Measurements from ENCODE around the gene KLHDC1.

Gene KLHDC1

GRCh38 chr14:49769581-49770211 is 76.8 kb downstream of the KLHDC1 start (continued):
- no peak for TF ChIP-seq ZBTB7A (tag by site-specific recombination; IDR thresholded peaks at IDR 0.05; ENCODE audit: low read depth)
- no peak for TF ChIP-seq WT1 (tag by site-specific recombination; IDR thresholded peaks at IDR 0.05)
- no peak for TF ChIP-seq ZNF2 (tag by site-specific recombination; IDR thresholded peaks at IDR 0.05)

- Histone ChIP-seq H3K9me3 (ENCODE audit: control insufficient read depth, insufficient read depth, low read depth, low read length) (no peaks in the 10 kb centered on the region), H3K36me3 (ENCODE audit: control insufficient read depth in 2 of 2, insufficient read depth in 1 of 2, low read length in 2 of 2) (peaks cover 21% of the 10 kb centered on the region in 2 experiments), H3K27ac (ENCODE audit: extremely low read depth, low read depth, low read length) (peak overlapping the region; percentile 55), H3K4me1 (ENCODE audit: control insufficient read depth, insufficient read depth, low read length) (peaks cover 18% of the 10 kb centered on the region), H3K4me3 (ENCODE audit: low read depth, low read length) (peak overlapping the region; percentile 3)
- POLR2A ChIA-PET: interaction anchor here (0.5 to 3.9 kb wide), 3 partner anchors 47 to 150 kb away, joined by 3 to 20 read pairs (median 4); partner anchors contain the start of genes MGAT2 and RPL36AL
- CTCF ChIA-PET: interaction anchor here (0.6 to 4.0 kb wide), 3 partner anchors 41 to 141 kb away, joined by 3 to 16 read pairs (median 4); partner anchors contain the start of gene DNAAF2
- TF ChIP-seq ZNF707 (tag by site-specific recombination; IDR thresholded peaks at IDR 0.05) (no peak), ZNF747 (tag by site-specific recombination; IDR thresholded peaks at IDR 0.05) (no peak), SALL2 (tag by site-specific recombination; IDR thresholded peaks at IDR 0.05; ENCODE audit: borderline replicate concordance) (no peak), ZNF121 (tag by site-specific recombination; IDR thresholded peaks at IDR 0.05) (no peak), ZNF18 (tag by site-specific recombination; IDR thresholded peaks at IDR 0.05) (no peak), ZNF114 (tag by site-specific recombination; IDR thresholded peaks at IDR 0.05) (no peak), RBAK (tag by site-specific recombination; IDR thresholded peaks at IDR 0.05) (no peak), ZNF580 (tag by site-specific recombination; IDR thresholded peaks at IDR 0.05) (no peak), ZNF692 (tag by site-specific recombination; IDR thresholded peaks at IDR 0.05) (peak; percentile 81; the same call in 1 of the 2 replicates), PRDM6 (tag by site-specific recombination; IDR thresholded peaks at IDR 0.05) (peak; percentile 76), ZSCAN5A (tag by site-specific recombination; IDR thresholded peaks at IDR 0.05) (no peak), ZBTB48 (tag by site-specific recombination; IDR thresholded peaks at IDR 0.05) (no peak), ZNF416 (tag by site-specific recombination; IDR thresholded peaks at IDR 0.05) (no peak), ZNF19 (tag by site-specific recombination; IDR thresholded peaks at IDR 0.05; ENCODE audit: low read depth) (no peak), ZBTB10 (tag by site-specific recombination; IDR thresholded peaks at IDR 0.05) (no peak), ZNF843 (tag by site-specific recombination; IDR thresholded peaks at IDR 0.05) (no peak), HIC1 (tag by site-specific recombination; IDR thresholded peaks at IDR 0.05) (no peak), ZNF549 (tag by site-specific recombination; IDR thresholded peaks at IDR 0.05) (no peak), KLF16 (tag by site-specific recombination; IDR thresholded peaks at IDR 0.05) (no peak)
Observed at GRCh38 chr14:49770212-49770817, 77.4 kb downstream of the KLHDC1 start.

All from HEK293 (cell line).